Common myeloid progenitor, CD34-positive (primary cell): ENCODE data around the gene ATP1B1.

Source experiments
- CTCF ChIA-PET: fragments of 350-600 bp; sonication (Branson Sonifier 250); formaldehyde crosslinking; loops from one replicate; lab custom pipeline; 2021; ENCODE audit warnings: antibody characterized with exemption; lab: Charles Lee
- POLR2A ChIA-PET: fragments of 350-600 bp; sonication (Branson Sonifier 250); formaldehyde crosslinking; loops from one replicate; lab custom pipeline; 2021; ENCODE audit warnings: antibody characterized with exemption; lab: Charles Lee
- DNase-seq, 3 donors: peaks; one replicate each; pipeline versions ENCODE4 v3.0.0 to v3.0.0-alpha.2; 2013
- H3K27ac ChIP-seq, 2 experiments: 1 replicate in 1 of 2; 2 replicates in 1 of 2; pipeline ENCODE4 v1.7.0; 2013; ENCODE audit warnings: inconsistent platforms in 2 of 2, low read length in 2 of 2, mild to moderate bottlenecking in 2 of 2, low read depth in 1 of 2, moderate library complexity in 1 of 2; ENCODE audit not compliant: severe bottlenecking in 2 of 2, insufficient read depth in 1 of 2, poor library complexity in 1 of 2
- H3K27me3 ChIP-seq, 5 experiments: replicated peaks in 2 of 5; 1 replicate in 3 of 5; 2 replicates in 2 of 5; pipeline versions ENCODE4 v1.6.1 to v1.7.0; 2013; ENCODE audit warnings: low read length in 4 of 5, mild to moderate bottlenecking in 2 of 5, moderate library complexity in 2 of 5, inconsistent platforms in 1 of 5; ENCODE audit not compliant: insufficient read depth in 5 of 5, control insufficient read depth in 4 of 5
- H3K36me3 ChIP-seq, 4 experiments: 1 replicate in 2 of 4; 2 replicates in 2 of 4; pipeline versions ENCODE4 v1.6.1 to v1.7.0; 2013; ENCODE audit warnings: low read length in 3 of 4, control low read depth in 1 of 4, mild to moderate bottlenecking in 1 of 4; ENCODE audit not compliant: control insufficient read depth in 4 of 4, insufficient read depth in 4 of 4
- H3K4me1 ChIP-seq, 4 experiments: 1 replicate in 3 of 4; 2 replicates in 1 of 4; pipeline versions ENCODE4 v1.6.1 to v1.7.1; 2013; ENCODE audit warnings: low read length in 3 of 4, mild to moderate bottlenecking in 3 of 4, control low read depth in 1 of 4, inconsistent platforms in 1 of 4, moderate library complexity in 1 of 4; ENCODE audit not compliant: control insufficient read depth in 4 of 4, insufficient read depth in 4 of 4; ENCODE audit errors: control extremely low read depth in 1 of 4
- H3K4me3 ChIP-seq, 7 experiments: 1 replicate in 4 of 7; 2 replicates in 3 of 7; pipeline versions ENCODE4 v1.5.1 to v1.7.0; 2013; ENCODE audit warnings: mild to moderate bottlenecking in 7 of 7, low read length in 6 of 7, moderate library complexity in 6 of 7, inconsistent platforms in 2 of 7, low read depth in 2 of 7, control low read depth in 1 of 7; ENCODE audit not compliant: insufficient read depth in 4 of 7, control insufficient read depth in 1 of 7; ENCODE audit errors: extremely low read depth in 1 of 7
- H3K9me3 ChIP-seq, 5 experiments: 1 replicate in 4 of 5; 2 replicates in 1 of 5; pipeline versions ENCODE4 v1.6.1 to v1.7.1; 2013; ENCODE audit warnings: low read length in 4 of 5, mild to moderate bottlenecking in 2 of 5, inconsistent platforms in 1 of 5, low read depth in 1 of 5, moderate library complexity in 1 of 5; ENCODE audit not compliant: control insufficient read depth in 4 of 5, insufficient read depth in 2 of 5; ENCODE audit errors: control extremely low read depth in 1 of 5
- WGBS: methylation state at CpG from one replicate; pipeline ENCODE4 v1.1.5; 2013; ENCODE audit not compliant: insufficient coverage; 5-methylcytosine and 5-hydroxymethylcytosine counted together

Gene ATP1B1

DNA sequence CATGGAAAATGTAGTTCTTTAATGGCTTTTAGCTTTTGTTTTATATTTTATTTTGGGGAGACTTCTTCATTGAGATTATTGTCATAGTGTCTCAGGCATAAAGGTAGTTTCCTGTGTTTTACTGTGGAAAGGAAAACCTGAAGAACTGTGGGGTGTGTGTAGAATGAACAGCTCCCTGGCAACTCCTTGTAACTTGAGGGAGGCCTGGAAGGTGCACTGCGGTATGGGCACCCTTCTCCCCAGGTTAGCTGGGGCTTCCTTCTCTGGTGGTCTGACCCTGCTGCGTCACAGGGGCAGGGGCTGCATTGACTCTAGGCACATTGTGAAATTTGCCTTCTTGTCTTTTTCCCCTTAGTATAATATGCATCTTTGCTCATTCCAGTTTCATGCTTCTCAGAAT lies 1.7 kb downstream of the ATP1B1 start:
- H3K27ac ChIP-seq: peak overlapping the region; percentile 10 to 52
- ChIA-PET POLR2A (no interaction called here), CTCF (interaction anchor here (0.9 to 1.8 kb wide), 6 partner anchors 18 to 240 kb away, joined by 3 to 5 read pairs (median 4); no protein-coding TSS in a partner anchor)
- no peaks in the 10 kb centered on the region for H3K27me3 ChIP-seq
- peaks cover 26 to 67% (median 58%) of the 10 kb centered on the region in 4 experiments for H3K4me1 ChIP-seq
- 27% methylated on average over 2 of the region's 2 CpGs for WGBS
- peaks cover 0 to 15% (median 11%) of the 10 kb centered on the region in 4 experiments for H3K36me3 ChIP-seq
- H3K9me3 ChIP-seq: no peaks in the 10 kb centered on the region
- peak overlapping the region in 5 of 7 experiments; percentile 78 to 92 (median 88) for H3K4me3 ChIP-seq
- no peak for DNase-seq

DNA sequence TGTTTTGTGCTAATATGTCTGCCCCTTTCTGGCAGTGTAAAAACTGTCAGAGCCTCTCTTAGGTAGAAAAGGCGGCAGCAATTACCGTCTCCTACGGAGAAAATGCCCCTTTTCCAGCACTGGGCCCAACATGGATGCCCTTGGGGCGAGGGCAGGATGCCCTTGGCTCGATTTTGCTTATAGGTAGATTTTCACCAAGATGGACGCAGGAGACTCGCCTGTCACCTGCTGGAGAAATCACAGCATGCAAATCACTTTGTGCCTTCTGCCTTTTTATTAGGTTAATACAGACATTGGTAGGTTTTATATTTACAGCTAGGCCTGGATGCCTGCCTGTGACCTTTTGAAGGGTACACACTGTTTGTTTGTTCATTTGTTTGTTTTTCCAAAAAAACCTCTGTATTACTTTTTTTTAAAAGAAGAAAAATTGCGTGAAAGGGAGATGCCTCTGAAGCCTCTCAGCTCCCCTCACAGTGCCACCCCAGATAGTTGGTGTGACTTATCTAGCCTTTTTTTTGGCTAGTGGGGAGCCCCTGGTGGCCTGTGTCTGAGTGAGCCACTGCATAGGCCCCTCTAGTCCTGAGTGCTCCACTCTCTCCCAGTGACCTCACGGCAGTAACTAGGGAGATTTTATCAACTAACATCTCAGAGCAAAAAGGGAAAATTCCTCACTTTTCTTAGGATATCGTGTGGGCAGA lies 2.5 kb downstream of the ATP1B1 start:
- Histone ChIP-seq H3K9me3 (no peaks in the 10 kb centered on the region), H3K36me3 (peaks cover 3 to 22% (median 18%) of the 10 kb centered on the region in 4 experiments), H3K4me3 (peak overlapping the region in 6 of 7 experiments; percentile 3 to 92 (median 86)), H3K27me3 (no peaks in the 10 kb centered on the region), H3K4me1 (peaks cover 26 to 70% (median 58%) of the 10 kb centered on the region in 4 experiments), H3K27ac (peak overlapping the region; percentile 65 to 80)
- ChIA-PET CTCF (interaction anchor here (0.9 to 1.8 kb wide), 5 partner anchors 11 to 509 kb away, joined by 3 to 8 read pairs (median 4); no protein-coding TSS in a partner anchor), POLR2A (interaction anchor here (0.6 kb wide), 1 partner anchor 278 kb away, joined by 4 read pairs; no protein-coding TSS in a partner anchor)
- peak; percentile 62 to 69 (median 64) for DNase-seq
- WGBS: 69% methylated on average over 5 of the region's 10 CpGs

DNA sequence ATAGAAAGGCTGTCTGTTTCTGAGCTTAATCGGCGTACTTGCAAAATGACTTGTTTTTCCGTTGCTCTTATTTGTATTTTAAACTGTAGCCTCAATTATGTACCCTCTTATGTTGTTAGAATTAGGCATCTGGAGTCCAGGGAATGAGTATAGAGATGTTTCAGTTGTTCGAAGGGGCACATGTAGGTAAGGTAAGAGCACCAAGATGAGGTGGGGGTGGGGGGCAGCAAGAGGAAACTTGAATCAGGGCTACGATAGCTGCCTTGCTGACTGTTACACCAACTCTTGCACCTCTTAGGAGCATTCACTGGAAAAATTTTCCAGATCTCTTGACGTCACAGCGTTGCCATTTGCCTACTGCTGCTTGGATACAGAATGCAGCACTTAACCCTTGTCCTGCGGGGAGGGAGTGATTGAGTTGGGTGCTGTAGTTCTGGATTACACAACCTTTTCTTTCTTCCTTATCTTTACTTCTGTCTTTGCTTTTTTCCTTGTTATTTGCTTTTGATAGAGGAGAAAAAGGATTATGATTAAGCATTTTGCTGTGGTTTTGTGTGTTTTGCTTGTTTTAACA lies 3.2 kb downstream of the ATP1B1 start:
- POLR2A ChIA-PET: no interaction called here
- H3K4me3 ChIP-seq: peak overlapping the region in 6 of 7 experiments; percentile 28 to 92 (median 86)

DNA sequence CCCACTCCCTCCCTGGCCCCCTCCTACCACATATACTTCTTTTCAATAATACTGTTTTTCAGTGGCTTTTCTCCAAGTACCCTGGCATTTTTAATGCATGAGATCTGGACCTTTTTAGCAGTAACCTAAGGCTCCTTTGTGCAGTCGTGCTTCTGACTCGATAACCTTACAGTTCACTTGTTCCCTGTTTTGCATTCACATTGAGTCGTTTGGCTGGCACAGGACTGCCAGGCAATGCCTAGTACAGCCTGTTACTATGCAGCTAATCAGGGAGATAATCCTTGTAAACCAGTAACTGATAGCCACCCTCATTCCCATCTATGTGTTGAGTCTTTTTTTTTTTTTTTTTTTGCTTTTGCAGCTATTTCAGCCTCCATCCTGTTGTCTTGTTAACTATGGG lies 3.7 kb downstream of the ATP1B1 start:
- Histone ChIP-seq H3K27ac (peak overlapping the region; percentile 65 to 80), H3K9me3 (no peaks in the 10 kb centered on the region), H3K4me1 (peaks cover 26 to 66% (median 54%) of the 10 kb centered on the region in 4 experiments), H3K27me3 (no peaks in the 10 kb centered on the region), H3K36me3 (peaks cover 3 to 29% (median 25%) of the 10 kb centered on the region in 4 experiments), H3K4me3 (peak overlapping the region in 6 of 7 experiments; percentile 28 to 92 (median 86))
- ChIA-PET CTCF (interaction anchor here (0.7 to 2.8 kb wide), 6 partner anchors 10 to 671 kb away, joined by 3 to 13 read pairs (median 5); no protein-coding TSS in a partner anchor), POLR2A (no interaction called here)
- peak in 1 of 3 donors; percentile 29 for DNase-seq
- 0% methylated on average over 3 of the region's 3 CpGs for WGBS

More for the DNA sequence above, 3.2 kb downstream of the ATP1B1 start:
- WGBS: 2% methylated on average over 4 of the region's 8 CpGs
- peak overlapping the region; percentile 65 to 80 for H3K27ac ChIP-seq
- peaks cover 3 to 29% (median 24%) of the 10 kb centered on the region in 4 experiments for H3K36me3 ChIP-seq
- H3K27me3 ChIP-seq: no peaks in the 10 kb centered on the region
- peak; percentile 39 to 67 (median 66) for DNase-seq
- peaks cover 26 to 70% (median 58%) of the 10 kb centered on the region in 4 experiments for H3K4me1 ChIP-seq
- H3K9me3 ChIP-seq: no peaks in the 10 kb centered on the region
- CTCF ChIA-PET: interaction anchor here (0.7 to 1.8 kb wide), 8 partner anchors 11 to 510 kb away, joined by 3 to 8 read pairs (median 4); no protein-coding TSS in a partner anchor

DNA sequence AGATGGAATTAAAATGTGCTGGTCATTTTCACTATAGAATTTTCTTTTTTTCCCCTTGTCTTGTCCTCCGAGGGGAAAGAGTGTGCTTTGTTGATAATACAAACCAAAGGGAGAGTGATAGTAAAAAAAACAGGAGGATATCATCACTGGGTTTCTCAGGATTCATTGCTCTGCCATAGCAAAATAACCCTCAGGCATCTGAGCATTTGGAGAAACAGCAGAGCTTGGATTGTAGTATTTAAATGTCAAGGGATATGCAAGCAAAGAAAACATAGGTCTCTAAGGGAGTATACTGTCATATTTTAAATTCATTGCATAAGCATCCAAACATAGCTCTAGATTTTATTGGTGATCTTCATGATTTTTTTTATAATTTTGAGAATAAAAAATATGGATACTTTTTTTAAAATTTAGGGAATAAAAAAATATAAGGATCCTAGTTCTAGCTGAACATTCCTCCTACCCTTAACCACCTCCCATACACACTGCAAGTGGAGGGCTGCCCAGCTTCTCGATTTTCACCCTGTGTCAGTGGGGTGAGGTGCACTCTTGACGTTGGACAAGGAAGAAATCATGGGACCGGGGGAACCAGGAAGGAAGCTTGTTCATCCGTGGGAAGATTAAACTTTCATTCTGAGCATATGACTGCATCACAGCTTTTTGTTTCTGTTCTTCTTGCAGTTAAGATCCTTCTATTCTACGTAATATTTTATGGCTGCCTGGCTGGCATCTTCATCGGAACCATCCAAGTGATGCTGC lies 4.4 kb downstream of the ATP1B1 start:
- H3K4me1 ChIP-seq: peaks cover 26 to 62% (median 51%) of the 10 kb centered on the region in 4 experiments
- ChIA-PET CTCF (interaction anchor here (0.9 to 2.8 kb wide), 5 partner anchors 9 to 672 kb away, joined by 3 to 13 read pairs (median 4); no protein-coding TSS in a partner anchor), POLR2A (no interaction called here)
- peak overlapping the region; percentile 65 to 80 for H3K27ac ChIP-seq
- peak overlapping the region in 6 of 7 experiments; percentile 28 to 92 (median 86) for H3K4me3 ChIP-seq
- H3K36me3 ChIP-seq: peaks cover 3 to 31% (median 27%) of the 10 kb centered on the region in 4 experiments
- H3K27me3 ChIP-seq: no peaks in the 10 kb centered on the region
- peak in 1 of 3 donors; percentile 20 for DNase-seq
- WGBS: 30% methylated on average over 5 of the region's 7 CpGs
- no peaks in the 10 kb centered on the region for H3K9me3 ChIP-seq

GRCh38 chr1:169111472-169111871 lies 5.0 kb downstream of the ATP1B1 start:
- peak overlapping the region in 4 of 7 experiments; percentile 25 to 89 (median 58) for H3K4me3 ChIP-seq
- H3K36me3 ChIP-seq: peaks cover 3 to 35% (median 32%) of the 10 kb centered on the region in 4 experiments
- WGBS: no CpG with 5 or more reads among the region's 6 CpGs
- no peak for DNase-seq
- ChIA-PET CTCF (interaction anchor here (0.9 to 2.8 kb wide), 5 partner anchors 17 to 673 kb away, joined by 3 to 13 read pairs (median 3); no protein-coding TSS in a partner anchor), POLR2A (no interaction called here)
- H3K27me3 ChIP-seq: no peaks in the 10 kb centered on the region
- H3K27ac ChIP-seq: peak overlapping the region in 1 of 2 experiments; percentile 80
- peaks cover 26 to 67% (median 56%) of the 10 kb centered on the region in 4 experiments for H3K4me1 ChIP-seq
- H3K9me3 ChIP-seq: no peaks in the 10 kb centered on the region
